H9 (cell line): Measurements from ENCODE around the gene SIL1. TPM values are rescaled to one million over a fixed set of nuclear protein-coding genes. Genes with fewer than 3 reads are reported as not detected.

ENCODE experiments used
- DNase-seq: peaks from one replicate; pipeline ENCODE4 v3.0.0-alpha.2; 2017
- H2AFZ ChIP-seq: one replicate; pipeline ENCODE4 v1.6.1; 2013; ENCODE audit warnings: mild to moderate bottlenecking, low read length, control low read depth, moderate library complexity
- H2AK5ac ChIP-seq: 2 replicates; pipeline ENCODE4 v1.6.1; 2013; ENCODE audit warnings: low read length, control low read depth, mixed read lengths; ENCODE audit not compliant: insufficient read length
- H2BK120ac ChIP-seq: one replicate; pipeline ENCODE4 v1.6.1; 2013; ENCODE audit warnings: low read depth, mild to moderate bottlenecking, low read length, control low read depth, inconsistent platforms; ENCODE audit not compliant: poor library complexity, severe bottlenecking
- H2BK12ac ChIP-seq: 2 replicates; pipeline ENCODE4 v1.6.1; 2013; ENCODE audit warnings: low read length, control low read depth, mixed read lengths, low read depth; ENCODE audit not compliant: insufficient read length
- H2BK15ac ChIP-seq: 2 replicates; pipeline ENCODE4 v1.6.1; 2013; ENCODE audit warnings: low read depth, low read length, control low read depth
- H2BK20ac ChIP-seq: one replicate; pipeline ENCODE4 v1.6.1; 2013; ENCODE audit warnings: low read depth, mild to moderate bottlenecking, low read length, control low read depth, inconsistent platforms; ENCODE audit not compliant: poor library complexity, severe bottlenecking
- H2BK5ac ChIP-seq: 2 replicates; pipeline ENCODE4 v1.6.1; 2013; ENCODE audit warnings: low read length, control low read depth, mixed read lengths; ENCODE audit not compliant: insufficient read length
- H3K14ac ChIP-seq: 2 replicates; pipeline ENCODE4 v1.6.1; 2013; ENCODE audit warnings: low read length, control low read depth; ENCODE audit not compliant: insufficient read depth
- H3K18ac ChIP-seq: 2 replicates; pipeline ENCODE4 v1.6.1; 2013; ENCODE audit warnings: low read depth, mild to moderate bottlenecking, mixed read lengths, low read length, control low read depth; ENCODE audit not compliant: insufficient read length
- H3K23ac ChIP-seq: 2 replicates; pipeline ENCODE4 v1.6.1; 2013; ENCODE audit warnings: low read length, control low read depth, mixed read lengths, low read depth; ENCODE audit not compliant: insufficient read length
- H3K23me2 ChIP-seq: 2 replicates; pipeline ENCODE4 v1.6.1; 2013; ENCODE audit warnings: low read depth, mild to moderate bottlenecking, mixed read lengths, low read length, control low read depth; ENCODE audit not compliant: insufficient read length, poor library complexity, severe bottlenecking
- H3K27ac ChIP-seq: 2 replicates; pipeline ENCODE4 v1.5.1; 2013; ENCODE audit warnings: low read length, control low read depth, mixed read lengths, low read depth; ENCODE audit not compliant: insufficient read length
- H3K27me3 ChIP-seq: 2 replicates; pipeline ENCODE4 v1.6.1; 2013; ENCODE audit warnings: low read length, control low read depth, inconsistent platforms; ENCODE audit not compliant: insufficient read depth
- H3K4ac ChIP-seq: 2 replicates; pipeline ENCODE4 v1.6.1; 2013; ENCODE audit warnings: low read depth, mild to moderate bottlenecking, control low read depth, inconsistent platforms, low read length, moderate library complexity
- H3K4me1 ChIP-seq: 2 replicates; pipeline ENCODE4 v1.6.1; 2013; ENCODE audit warnings: low read length, control low read depth, inconsistent platforms; ENCODE audit not compliant: insufficient read depth
- H3K4me2 ChIP-seq: 2 replicates; pipeline ENCODE4 v1.6.1; 2013; ENCODE audit warnings: low read length, control low read depth, mixed read lengths; ENCODE audit not compliant: insufficient read length, insufficient read depth
- H3K56ac ChIP-seq: 2 replicates; pipeline ENCODE4 v1.6.1; 2013; ENCODE audit warnings: low read depth, mild to moderate bottlenecking, mixed read lengths, low read length, control low read depth; ENCODE audit not compliant: insufficient read length
- H3K79me1 ChIP-seq: 2 replicates; pipeline ENCODE4 v1.6.1; 2013; ENCODE audit warnings: low read depth, mild to moderate bottlenecking, moderate library complexity, low read length, control low read depth, inconsistent platforms; ENCODE audit not compliant: insufficient read depth, poor library complexity, severe bottlenecking
- H3K79me2 ChIP-seq: 2 replicates; pipeline ENCODE4 v1.6.1; 2013; ENCODE audit warnings: low read length, control low read depth, inconsistent platforms; ENCODE audit not compliant: insufficient read depth
- H3K9ac ChIP-seq: 2 replicates; pipeline ENCODE4 v1.6.1; 2013; ENCODE audit warnings: low read length, control low read depth, mixed read lengths; ENCODE audit not compliant: insufficient read length; ENCODE audit errors: extremely low read depth
- H3K9me3 ChIP-seq: one replicate; pipeline ENCODE4 v1.6.1; 2013; ENCODE audit warnings: low read depth, low read length, inconsistent platforms; ENCODE audit not compliant: control insufficient read depth
- H3T11ph ChIP-seq: one replicate; pipeline ENCODE4 v1.6.1; 2013; ENCODE audit warnings: mild to moderate bottlenecking, low read length, control low read depth, inconsistent platforms
- H4K20me1 ChIP-seq: one replicate; pipeline ENCODE4 v1.6.1; 2013; ENCODE audit not compliant: control insufficient read depth, insufficient read length, insufficient read depth
- H4K5ac ChIP-seq: 2 replicates; pipeline ENCODE4 v1.6.1; 2013; ENCODE audit warnings: low read depth, mild to moderate bottlenecking, mixed read lengths, low read length, control low read depth; ENCODE audit not compliant: insufficient read length
- H4K8ac ChIP-seq: replicated peaks from 2 replicates; pipeline ENCODE4 v1.6.1; 2013; ENCODE audit warnings: low read length, control low read depth, mixed read lengths, low read depth; ENCODE audit not compliant: insufficient read length
- H4K91ac ChIP-seq: 2 replicates; pipeline ENCODE4 v1.6.1; 2013; ENCODE audit warnings: low read depth, mild to moderate bottlenecking, moderate library complexity, mixed read lengths, low read length, control low read depth; ENCODE audit not compliant: insufficient read length
- H3K27ac Mint-ChIP-seq, 3 experiments: 2 replicates in 2 of 3; 3 replicates in 1 of 3; pipeline ENCODE4 v1.8.0; 2020 to 2021; ENCODE audit warnings: mixed read lengths in 3 of 3, mild to moderate bottlenecking in 1 of 3, moderate library complexity in 1 of 3
- H3K27me3 Mint-ChIP-seq: 2 replicates; pipeline ENCODE4 v1.8.0; 2021; ENCODE audit warnings: low read depth, mild to moderate bottlenecking, moderate library complexity, mixed read lengths
- H3K36me3 Mint-ChIP-seq, 3 experiments: 2 replicates in 2 of 3; 3 replicates in 1 of 3; pipeline ENCODE4 v1.8.0; 2020 to 2021; ENCODE audit warnings: low read depth in 3 of 3, mixed read lengths in 3 of 3; ENCODE audit not compliant: insufficient read depth in 1 of 3
- H3K4me1 Mint-ChIP-seq, 2 experiments: 2 replicates each; pipeline ENCODE4 v1.8.0; 2020; ENCODE audit warnings: mixed read lengths in 2 of 2
- H3K4me3 Mint-ChIP-seq, 2 experiments: 2 replicates in 1 of 2; 3 replicates in 1 of 2; pipeline ENCODE4 v1.8.0; 2020 to 2021; ENCODE audit warnings: mild to moderate bottlenecking in 2 of 2, mixed read lengths in 2 of 2, moderate library complexity in 1 of 2
- H3K9me3 Mint-ChIP-seq, 2 experiments: 2 replicates in 1 of 2; 3 replicates in 1 of 2; pipeline ENCODE4 v1.8.0; 2020; ENCODE audit warnings: mild to moderate bottlenecking in 2 of 2, mixed read lengths in 2 of 2, moderate library complexity in 1 of 2
- WGBS: extraction: QIAGEN DNeasy Blood & Tissue Kit; methylation state at CpG from one replicate; pipeline ENCODE4 v1.1.7; 2013; ENCODE audit warnings: missing lambda C conversion rate, low lambda C conversion rate, mixed read lengths; ENCODE audit not compliant: insufficient read length; ENCODE audit errors: extremely low coverage; 5-methylcytosine and 5-hydroxymethylcytosine counted together
- total RNA-seq: library from RNA; stranded (reverse); gene quantifications from 2 replicates; pipeline ENCODE4 v1.2.1, GENCODE V29; 2021
- TF ChIP-seq, protein P1 (sequence below): fragments of 200-600 bp; sonication (generic); conservative IDR thresholded peaks from 3 replicates; pipeline ENCODE4 v1.8.0; 2021; ENCODE audit warnings: antibody characterized with exemption, mild to moderate bottlenecking

SIL1 gene
- total RNA-seq, 1 experiment from 2014 or later, result 10.6 TPM

DNA sequence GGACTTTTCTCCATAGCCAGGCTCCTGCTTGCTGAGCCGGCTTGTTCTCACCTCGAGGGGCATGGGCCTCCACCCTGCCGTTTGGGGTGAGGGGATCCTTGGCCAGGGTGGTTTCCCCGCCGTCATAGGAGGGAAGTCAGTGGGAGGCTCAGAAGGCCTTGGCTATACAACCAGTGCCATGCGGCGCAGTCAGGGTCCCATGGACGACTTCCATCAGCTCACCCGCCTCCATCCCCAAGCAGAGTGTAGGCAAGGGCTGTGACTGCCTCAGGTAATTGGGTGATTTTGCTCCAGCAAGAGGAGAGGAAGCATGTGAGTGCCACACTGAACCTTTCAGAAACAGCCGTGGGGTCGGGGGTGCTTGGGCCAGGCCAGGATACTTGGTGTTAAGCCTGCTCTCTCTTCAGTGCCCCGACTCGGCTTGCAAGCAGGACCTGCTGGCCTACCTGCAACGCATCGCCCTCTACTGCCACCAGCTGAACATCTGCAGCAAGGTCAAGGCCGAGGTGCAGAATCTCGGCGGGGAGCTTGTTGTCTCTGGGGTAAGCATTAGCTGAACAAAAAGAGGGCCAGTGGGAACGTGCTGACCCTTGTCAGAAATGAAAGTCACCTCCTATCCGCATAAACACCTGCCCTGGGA, 265.9 kb downstream of the SIL1 start:
- no peak overlapping the region for H3K56ac ChIP-seq
- peak; percentile 78 for DNase-seq

More for the DNA sequence above, 265.9 kb downstream of the SIL1 start:
- Mint-ChIP-seq H3K4me1 (peaks cover 16 to 24% of the 10 kb centered on the region in 2 experiments), H3K36me3 (peaks cover 44 to 86% (median 73%) of the 10 kb centered on the region in 3 experiments; a peak in 6 of 7 replicates), H3K27ac (peak overlapping the region; percentile 30 to 50 (median 35); a peak in 3 of 7 replicates), H3K27me3 (no peaks in the 10 kb centered on the region; the same call in 1 of the 2 replicates), H3K4me3 (no peak overlapping the region), H3K9me3 (no peaks in the 10 kb centered on the region)
- Histone ChIP-seq H2AK5ac (no peak overlapping the region), H2BK120ac (no peak overlapping the region), H3K79me2 (no peaks in the 10 kb centered on the region), H2BK20ac (no peak overlapping the region), H3K27ac (no peak overlapping the region), H3K23me2 (no peaks in the 10 kb centered on the region), H3K18ac (no peak overlapping the region), H3K9ac (no peak overlapping the region), H4K5ac (no peak overlapping the region), H4K8ac (no peak overlapping the region), H2AFZ (no peak overlapping the region), H3K79me1 (no peaks in the 10 kb centered on the region), H4K91ac (no peak overlapping the region), H2BK12ac (no peak overlapping the region), H3K14ac (no peak overlapping the region), H3K23ac (no peak overlapping the region), H3K4ac (no peak overlapping the region), H2BK5ac (no peak overlapping the region), H3K4me1 (no peaks in the 10 kb centered on the region; the same call in 1 of the 2 replicates), H3K27me3 (no peaks in the 10 kb centered on the region), H4K20me1 (no peaks in the 10 kb centered on the region), H3K4me2 (no peak overlapping the region), H3K9me3 (no peaks in the 10 kb centered on the region), H2BK15ac (no peak overlapping the region), H3T11ph (no peak overlapping the region)
- TF ChIP-seq, protein P1, sequence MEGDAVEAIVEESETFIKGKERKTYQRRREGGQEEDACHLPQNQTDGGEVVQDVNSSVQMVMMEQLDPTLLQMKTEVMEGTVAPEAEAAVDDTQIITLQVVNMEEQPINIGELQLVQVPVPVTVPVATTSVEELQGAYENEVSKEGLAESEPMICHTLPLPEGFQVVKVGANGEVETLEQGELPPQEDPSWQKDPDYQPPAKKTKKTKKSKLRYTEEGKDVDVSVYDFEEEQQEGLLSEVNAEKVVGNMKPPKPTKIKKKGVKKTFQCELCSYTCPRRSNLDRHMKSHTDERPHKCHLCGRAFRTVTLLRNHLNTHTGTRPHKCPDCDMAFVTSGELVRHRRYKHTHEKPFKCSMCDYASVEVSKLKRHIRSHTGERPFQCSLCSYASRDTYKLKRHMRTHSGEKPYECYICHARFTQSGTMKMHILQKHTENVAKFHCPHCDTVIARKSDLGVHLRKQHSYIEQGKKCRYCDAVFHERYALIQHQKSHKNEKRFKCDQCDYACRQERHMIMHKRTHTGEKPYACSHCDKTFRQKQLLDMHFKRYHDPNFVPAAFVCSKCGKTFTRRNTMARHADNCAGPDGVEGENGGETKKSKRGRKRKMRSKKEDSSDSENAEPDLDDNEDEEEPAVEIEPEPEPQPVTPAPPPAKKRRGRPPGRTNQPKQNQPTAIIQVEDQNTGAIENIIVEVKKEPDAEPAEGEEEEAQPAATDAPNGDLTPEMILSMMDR, result peak; percentile 69
- WGBS, result no CpG with 5 or more reads among the region's 20 CpGs
